A673 (cell line): ENCODE results near the gene DNAJC16.

Experiments used
- EZH2 ChIP-seq: fragments of 200-600 bp; sonication (generic); IDR thresholded peaks from 2 replicates; pipeline ENCODE4 v1.6.1; 2017; ENCODE audit warnings: borderline replicate concordance, low read depth, mild to moderate bottlenecking, mixed read lengths, antibody characterized with exemption, low read length; ENCODE audit not compliant: poor library complexity, severe bottlenecking
- TF ChIP-seq, protein P1 (sequence below): fragments of 300-800, 200-600 bp; sonication (generic); conservative IDR thresholded peaks from 2 replicates; pipeline ENCODE4 v1.5.1; 2017; ENCODE audit warnings: low read depth, mild to moderate bottlenecking, antibody characterized with exemption, low read length, moderate library complexity, mixed read lengths

DNA sequence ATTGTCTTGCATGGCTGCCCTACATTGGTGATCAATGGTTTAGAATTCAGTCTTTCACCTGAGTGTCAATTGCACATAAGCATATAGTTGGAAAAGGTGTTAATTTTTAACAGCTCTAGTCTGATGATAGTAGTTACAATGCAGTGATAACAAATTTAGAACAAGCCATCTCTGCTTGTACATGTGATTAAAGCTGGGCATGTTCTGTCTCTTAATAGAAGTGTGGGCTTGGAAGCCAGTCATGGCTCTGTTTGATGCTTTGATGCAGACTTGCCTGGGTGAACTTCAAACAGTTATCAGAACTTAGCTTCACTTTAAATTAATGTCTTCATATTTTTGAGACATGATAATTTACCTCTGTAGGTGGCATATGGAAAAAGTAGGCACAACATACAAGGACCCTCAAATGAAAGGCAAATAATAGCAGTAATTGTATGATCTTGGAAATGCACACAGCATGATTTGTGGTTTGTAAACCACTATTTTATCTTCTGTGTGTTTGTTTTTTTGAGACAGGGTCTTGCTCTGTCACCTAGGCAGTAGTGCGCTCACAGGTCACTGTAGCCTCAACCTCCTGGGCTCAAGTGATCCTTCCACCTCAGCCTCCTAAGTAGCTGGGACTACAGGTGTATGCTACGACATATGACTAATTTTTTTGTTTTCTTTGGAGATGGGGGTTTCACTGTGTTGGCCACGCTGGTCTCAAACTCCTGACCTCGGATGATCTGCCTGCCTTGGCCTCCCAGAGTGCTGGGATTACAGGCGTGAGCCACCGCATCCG is 94.4 kb downstream of the DNAJC16 start:
- TF ChIP-seq, protein P1, sequence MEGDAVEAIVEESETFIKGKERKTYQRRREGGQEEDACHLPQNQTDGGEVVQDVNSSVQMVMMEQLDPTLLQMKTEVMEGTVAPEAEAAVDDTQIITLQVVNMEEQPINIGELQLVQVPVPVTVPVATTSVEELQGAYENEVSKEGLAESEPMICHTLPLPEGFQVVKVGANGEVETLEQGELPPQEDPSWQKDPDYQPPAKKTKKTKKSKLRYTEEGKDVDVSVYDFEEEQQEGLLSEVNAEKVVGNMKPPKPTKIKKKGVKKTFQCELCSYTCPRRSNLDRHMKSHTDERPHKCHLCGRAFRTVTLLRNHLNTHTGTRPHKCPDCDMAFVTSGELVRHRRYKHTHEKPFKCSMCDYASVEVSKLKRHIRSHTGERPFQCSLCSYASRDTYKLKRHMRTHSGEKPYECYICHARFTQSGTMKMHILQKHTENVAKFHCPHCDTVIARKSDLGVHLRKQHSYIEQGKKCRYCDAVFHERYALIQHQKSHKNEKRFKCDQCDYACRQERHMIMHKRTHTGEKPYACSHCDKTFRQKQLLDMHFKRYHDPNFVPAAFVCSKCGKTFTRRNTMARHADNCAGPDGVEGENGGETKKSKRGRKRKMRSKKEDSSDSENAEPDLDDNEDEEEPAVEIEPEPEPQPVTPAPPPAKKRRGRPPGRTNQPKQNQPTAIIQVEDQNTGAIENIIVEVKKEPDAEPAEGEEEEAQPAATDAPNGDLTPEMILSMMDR = no peak
- no peak for TF ChIP-seq EZH2
